SK-N-SH (cell line): Measurements from ENCODE around the gene PLCH1. TPM values are rescaled to one million over a fixed set of nuclear protein-coding genes. Genes with fewer than 3 reads are reported as not detected.

Source experiments
- CTCF ChIA-PET: fragments of 300-600, 350-600 bp; formaldehyde crosslinking; extraction: SDS; loops from one replicate; lab custom pipeline; 2021; lab: Yijun Ruan, JAX
- POLR2A ChIA-PET: fragments of 350-600 bp; sonication (Branson Sonifier 250); formaldehyde crosslinking; extraction: SDS; loops from one replicate; lab custom pipeline; 2020; ENCODE audit warnings: antibody characterized with exemption, inconsistent platforms; lab: Yijun Ruan, JAX
- DNase-seq: peaks from one replicate; pipeline ENCODE4 v3.0.0; 2012
- H2AFZ ChIP-seq: fragments of 200-600 bp; sonication (generic); 2 replicates; pipeline ENCODE4 v1.8.1; 2016; ENCODE audit warnings: antibody characterized with exemption, mild to moderate bottlenecking, low read depth
- H3F3A ChIP-seq: fragments of 200-600 bp; sonication (generic); replicated peaks from 2 replicates; pipeline ENCODE3; 2016; ENCODE audit warnings: antibody characterized with exemption, mild to moderate bottlenecking; ENCODE audit not compliant: insufficient read depth
- H3K27ac ChIP-seq, 2 experiments: fragments of 200-500 bp in 1 of 2; fragments of 200-600 bp in 1 of 2; sonication (Bioruptor generic) in 1 of 2; sonication (generic), shearing (Covaris generic) in 1 of 2; 2 replicates each; pipeline versions ENCODE4 v1.5.1 to v1.6.1; 2014 to 2016; ENCODE audit warnings: low read depth in 2 of 2, inconsistent platforms in 1 of 2, low read length in 1 of 2, mild to moderate bottlenecking in 1 of 2, mixed read lengths in 1 of 2
- H3K27me3 ChIP-seq: fragments of 200-600 bp; sonication (generic), shearing (Covaris generic); 2 replicates; pipeline ENCODE4 v1.6.1; 2016; ENCODE audit warnings: mixed run types; ENCODE audit not compliant: insufficient read depth
- H3K36me3 ChIP-seq, 2 experiments: fragments of 200-500 bp in 1 of 2; fragments of 200-600 bp in 1 of 2; sonication (Bioruptor generic) in 1 of 2; sonication (generic) in 1 of 2; replicated peaks in 1 of 2; 2 replicates each; pipeline versions ENCODE3 to v1.5.1; 2014 to 2016; ENCODE audit warnings: low read length in 1 of 2, mild to moderate bottlenecking in 1 of 2; ENCODE audit not compliant: insufficient read depth in 2 of 2, control insufficient read depth in 1 of 2
- H3K4me1 ChIP-seq, 2 experiments: fragments of 200-500 bp in 1 of 2; fragments of 200-600 bp in 1 of 2; sonication (Bioruptor generic) in 1 of 2; sonication (generic), shearing (Covaris generic) in 1 of 2; 2 replicates each; pipeline versions ENCODE4 v1.5.1 to v1.6.1; 2014 to 2016; ENCODE audit warnings: low read depth in 1 of 2, low read length in 1 of 2, mixed run types in 1 of 2; ENCODE audit not compliant: insufficient read depth in 2 of 2, control insufficient read depth in 1 of 2
- H3K4me2 ChIP-seq: fragments of 200-600 bp; sonication (generic), shearing (Covaris generic); 2 replicates; pipeline ENCODE4 v1.6.1; 2017; ENCODE audit warnings: mixed run types
- H3K4me3 ChIP-seq, 2 experiments: fragments of 200-500 bp in 1 of 2; fragments of 200-600 bp in 1 of 2; sonication (Bioruptor generic) in 1 of 2; sonication (generic), shearing (Covaris generic) in 1 of 2; 2 replicates each; pipeline versions ENCODE4 v1.5.1 to v1.8.1; 2014 to 2016; ENCODE audit warnings: low read depth in 2 of 2, inconsistent platforms in 1 of 2, low read length in 1 of 2, mild to moderate bottlenecking in 1 of 2, mixed read lengths in 1 of 2, moderate library complexity in 1 of 2
- H3K79me2 ChIP-seq: fragments of 200-600 bp; sonication (generic); 2 replicates; pipeline ENCODE4 v1.8.1; 2017; ENCODE audit warnings: mild to moderate bottlenecking; ENCODE audit not compliant: insufficient read depth
- H3K9ac ChIP-seq: fragments of 200-600 bp; sonication (generic); 2 replicates; pipeline ENCODE4 v1.6.1; 2017; ENCODE audit warnings: mixed run types
- H3K9me2 ChIP-seq: fragments of 200-600 bp; sonication (generic); 2 replicates; pipeline ENCODE4 v1.6.1; 2017; ENCODE audit warnings: mixed run types
- H3K9me3 ChIP-seq: fragments of 200-600 bp; sonication (generic); 2 replicates; pipeline ENCODE4 v1.6.1; 2017; ENCODE audit warnings: mixed run types, mild to moderate bottlenecking, moderate library complexity
- H4K20me1 ChIP-seq: fragments of 200-600 bp; sonication (generic); 2 replicates; pipeline ENCODE4 v1.6.1; 2017; ENCODE audit warnings: mild to moderate bottlenecking, mixed run types; ENCODE audit not compliant: insufficient read depth
- CHD2 ChIP-seq: fragments of 150-350 bp; IDR thresholded peaks from 2 replicates; pipeline ENCODE4 v1.6.1; 2018; ENCODE audit warnings: low read length; ENCODE audit not compliant: partially characterized antibody
- ELF1 ChIP-seq: IDR thresholded peaks from 2 replicates; pipeline ENCODE4 v1.4.0; 2012
- EZH2phosphoT487 ChIP-seq: fragments of 200-600 bp; sonication (generic); IDR thresholded peaks from 2 replicates; pipeline ENCODE4 v1.6.1; 2017; ENCODE audit warnings: low read depth, mixed run types, mild to moderate bottlenecking, antibody characterized with exemption, moderate library complexity, borderline replicate concordance
- FOSL2 ChIP-seq: IDR thresholded peaks from 2 replicates; pipeline ENCODE4 v1.4.0; 2012; ENCODE audit warnings: low read depth, mild to moderate bottlenecking, moderate library complexity, borderline replicate concordance
- FOXJ3 ChIP-seq: sonication (generic); formaldehyde crosslinking; IDR thresholded peaks from 2 replicates; pipeline ENCODE4 v1.5.1; 2020; ENCODE audit warnings: mild to moderate bottlenecking, missing genetic modification reagents
- GATA2 ChIP-seq: sonication (generic); formaldehyde crosslinking; IDR thresholded peaks from 2 replicates; pipeline ENCODE4 v1.5.0; 2020; ENCODE audit warnings: mild to moderate bottlenecking, missing genetic modification reagents
- MAX ChIP-seq: IDR thresholded peaks from 2 replicates; pipeline ENCODE4 v1.4.0; 2012; ENCODE audit warnings: low read depth
- MEF2A ChIP-seq: IDR thresholded peaks from 2 replicates; pipeline ENCODE4 v1.4.0; 2012; ENCODE audit warnings: low read depth, borderline replicate concordance
- MXI1 ChIP-seq: IDR thresholded peaks from 2 replicates; pipeline ENCODE4 v1.6.1; 2012; ENCODE audit warnings: mild to moderate bottlenecking, low read depth, low read length, improper control_type of control experiment
- POLR2AphosphoS5 ChIP-seq: IDR thresholded peaks from 2 replicates; pipeline ENCODE4 v1.6.1; 2012; ENCODE audit warnings: low read depth, low read length
- RAD21 ChIP-seq: IDR thresholded peaks from 2 replicates; pipeline ENCODE4 v1.6.1; 2012; ENCODE audit warnings: mild to moderate bottlenecking, low read length
- RCOR1 ChIP-seq: fragments of 150-350 bp; IDR thresholded peaks from 2 replicates; pipeline ENCODE4 v1.6.1; 2017; ENCODE audit warnings: antibody characterized with exemption, low read length
- RXRA ChIP-seq: IDR thresholded peaks from 2 replicates; pipeline ENCODE4 v1.4.0; 2012; ENCODE audit warnings: low read depth, mild to moderate bottlenecking, borderline replicate concordance
- SIN3A ChIP-seq: IDR thresholded peaks from 2 replicates; pipeline ENCODE4 v1.6.1; 2012; ENCODE audit warnings: low read depth, mild to moderate bottlenecking, low read length, moderate library complexity, borderline replicate concordance
- TCF12 ChIP-seq: IDR thresholded peaks from 2 replicates; pipeline ENCODE4 v1.4.0; 2012
- USF1 ChIP-seq: IDR thresholded peaks from 2 replicates; pipeline ENCODE4 v1.4.0; 2012; ENCODE audit warnings: low read depth, borderline replicate concordance
- YY1 ChIP-seq: IDR thresholded peaks from 2 replicates; pipeline ENCODE4 v1.4.0; 2012; ENCODE audit warnings: low read depth, mild to moderate bottlenecking
- ZBTB33 ChIP-seq: IDR thresholded peaks from 2 replicates; pipeline ENCODE4 v1.4.0; 2012; ENCODE audit warnings: low read depth, borderline replicate concordance
- WGBS: methylation state at CpG from one replicate; pipeline ENCODE4 v1.1.6; 2017; ENCODE audit warnings: low lambda C conversion rate; 5-methylcytosine and 5-hydroxymethylcytosine counted together
- polyA plus RNA-seq, 3 experiments: library from polyadenylated mRNA; depleted of rRNA; stranded (reverse); fragments of >200 nt; gene quantifications; 2 replicates each; pipeline ENCODE4 v1.2.3, GENCODE V29; 2012

PLCH1 gene
- polyA plus RNA-seq, 1 of the 3 experiments (the other 2 are of a cell fraction): 0.26 TPM

- Histone ChIP-seq H3K9ac (no peak overlapping the region), H3K4me1 (peaks cover 0 to 6% of the 10 kb centered on the region in 2 experiments; a peak in 1 of 4 replicates), H3K4me3 (no peak overlapping the region), H3F3A (no peaks in the 10 kb centered on the region), H3K79me2 (no peaks in the 10 kb centered on the region), H4K20me1 (no peaks in the 10 kb centered on the region), H3K9me2 (no peaks in the 10 kb centered on the region), H3K36me3 (no peaks in the 10 kb centered on the region), H3K27ac (no peak overlapping the region), H3K9me3 (no peaks in the 10 kb centered on the region), H2AFZ (no peak overlapping the region), H3K27me3 (no peaks in the 10 kb centered on the region), H3K4me2 (no peak overlapping the region)
- no peak for DNase-seq
- no peak for TF ChIP-seq CHD2
- no peak for TF ChIP-seq ZBTB33
- no peak for TF ChIP-seq USF1
- no peak for TF ChIP-seq RXRA
- no peak for TF ChIP-seq ELF1
- TF ChIP-seq POLR2AphosphoS5: no peak
- no peak for TF ChIP-seq MAX
- no peak for TF ChIP-seq TCF12
- TF ChIP-seq MXI1: no peak
- TF ChIP-seq RCOR1: no peak
- TF ChIP-seq SIN3A: no peak
- no peak for TF ChIP-seq GATA2
- no peak for TF ChIP-seq EZH2phosphoT487
- no peak for TF ChIP-seq RAD21
- 54% methylated on average over 9 of the region's 10 CpGs for WGBS
- ChIA-PET POLR2A (no interaction called here), CTCF (interaction anchor here (1.5 kb wide), 1 partner anchor 226 kb away, joined by 4 read pairs; no protein-coding TSS in a partner anchor)
Measured at GRCh38 chr3:155608228-155608920, 136.5 kb downstream of the PLCH1 start.

GRCh38 chr3:155607761-155608160 is 137.1 kb downstream of the PLCH1 start:
- peaks cover 0 to 6% of the 10 kb centered on the region in 2 experiments; a peak in 1 of 4 replicates for H3K4me1 ChIP-seq
- no peaks in the 10 kb centered on the region for H3K27me3 ChIP-seq
- ChIA-PET POLR2A (no interaction called here), CTCF (interaction anchor here (1.5 kb wide), 1 partner anchor 225 kb away, joined by 4 read pairs; no protein-coding TSS in a partner anchor)
- no peak overlapping the region for H3K4me2 ChIP-seq
- H2AFZ ChIP-seq: no peak overlapping the region
- no peak overlapping the region for H3K9ac ChIP-seq
- no peaks in the 10 kb centered on the region for H3K36me3 ChIP-seq
- no peaks in the 10 kb centered on the region for H3F3A ChIP-seq
- no peaks in the 10 kb centered on the region for H3K9me2 ChIP-seq
- H3K27ac ChIP-seq: no peak overlapping the region
- H4K20me1 ChIP-seq: no peaks in the 10 kb centered on the region
- H3K4me3 ChIP-seq: no peak overlapping the region
- H3K9me3 ChIP-seq: no peaks in the 10 kb centered on the region
- DNase-seq: no peak
- H3K79me2 ChIP-seq: no peaks in the 10 kb centered on the region
- WGBS: 15% methylated on average over 1 of the region's 1 CpG
- TF ChIP-seq RAD21 (no peak), YY1 (no peak), EZH2phosphoT487 (no peak), FOSL2 (no peak), FOXJ3 (CRISPR knock-in tag) (no peak), MEF2A (no peak), SIN3A (no peak), TCF12 (no peak)
